Activated CD4-positive, CD25-positive, alpha-beta regulatory T cell treated with anti-CD3 and anti-CD28 coated beads, Interleukin-2, amount 50 U/mL, for 16 hours (primary cell): ENCODE measurements around the gene GIT1.
"Not testable (repeated sequence)": the region's sequence is repeated elsewhere in the genome, so short reads cannot be mapped to it uniquely, and the experiment has no call there.

ENCODE experiments used
- DNase-seq: peaks from one replicate; pipeline ENCODE4 v3.0.0-alpha.2; 2020; ENCODE audit warnings: low read depth, low spot score

The GIT1 gene

DNA sequence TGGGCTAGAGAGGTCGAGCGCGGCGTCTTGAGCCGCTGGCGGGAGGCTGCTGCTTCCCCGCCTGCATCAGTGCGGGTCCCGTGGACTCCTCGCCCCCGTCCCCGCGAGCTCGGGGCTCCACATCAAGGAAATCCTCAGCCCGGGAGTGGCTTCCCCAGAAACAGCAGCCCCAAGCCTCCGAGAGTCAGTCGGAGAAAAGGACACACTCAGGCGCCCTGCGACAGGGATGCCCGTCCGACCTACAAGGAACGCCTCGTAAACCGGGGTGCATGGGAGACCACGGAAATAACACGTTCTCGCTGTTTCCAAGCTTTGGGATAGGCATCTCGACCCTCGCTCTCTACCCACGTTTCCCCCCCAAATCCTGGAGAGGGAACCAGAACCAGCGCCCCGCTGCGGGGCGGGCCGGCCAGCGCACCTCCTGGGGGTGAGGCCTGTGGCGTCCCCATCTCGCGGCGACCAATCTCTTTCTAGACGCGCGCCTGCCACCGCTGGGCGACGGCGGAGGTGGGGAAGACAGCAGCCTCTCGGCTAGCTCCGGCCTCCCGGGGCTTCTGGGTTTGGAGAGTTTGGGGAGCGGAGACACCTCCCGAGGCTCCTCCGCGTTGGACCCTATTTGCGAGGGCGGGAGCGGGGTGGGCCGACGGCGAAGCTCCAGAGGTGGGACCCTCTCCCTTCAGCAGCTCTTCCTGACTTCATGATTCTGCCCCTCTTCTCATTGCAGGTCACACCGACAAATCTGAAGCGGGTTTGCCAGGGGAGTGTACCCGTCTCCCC, 21.7 kb downstream of the GIT1 start:
- DNase-seq = peak; percentile 57

DNA sequence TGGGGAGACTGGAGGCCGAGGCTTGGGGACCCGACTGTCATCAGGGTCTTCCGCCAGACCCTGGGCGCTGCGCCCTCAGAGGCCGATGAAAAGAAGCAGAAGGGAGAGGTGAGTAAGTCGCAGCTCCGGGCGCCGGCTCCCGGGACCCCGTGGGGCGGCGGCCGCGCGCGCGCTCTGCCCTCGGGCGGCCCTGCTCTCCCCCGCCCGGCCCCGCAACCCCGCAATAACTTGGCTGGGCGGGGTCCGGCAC, 22.2 kb downstream of the GIT1 start:
- no peak for DNase-seq

DNA sequence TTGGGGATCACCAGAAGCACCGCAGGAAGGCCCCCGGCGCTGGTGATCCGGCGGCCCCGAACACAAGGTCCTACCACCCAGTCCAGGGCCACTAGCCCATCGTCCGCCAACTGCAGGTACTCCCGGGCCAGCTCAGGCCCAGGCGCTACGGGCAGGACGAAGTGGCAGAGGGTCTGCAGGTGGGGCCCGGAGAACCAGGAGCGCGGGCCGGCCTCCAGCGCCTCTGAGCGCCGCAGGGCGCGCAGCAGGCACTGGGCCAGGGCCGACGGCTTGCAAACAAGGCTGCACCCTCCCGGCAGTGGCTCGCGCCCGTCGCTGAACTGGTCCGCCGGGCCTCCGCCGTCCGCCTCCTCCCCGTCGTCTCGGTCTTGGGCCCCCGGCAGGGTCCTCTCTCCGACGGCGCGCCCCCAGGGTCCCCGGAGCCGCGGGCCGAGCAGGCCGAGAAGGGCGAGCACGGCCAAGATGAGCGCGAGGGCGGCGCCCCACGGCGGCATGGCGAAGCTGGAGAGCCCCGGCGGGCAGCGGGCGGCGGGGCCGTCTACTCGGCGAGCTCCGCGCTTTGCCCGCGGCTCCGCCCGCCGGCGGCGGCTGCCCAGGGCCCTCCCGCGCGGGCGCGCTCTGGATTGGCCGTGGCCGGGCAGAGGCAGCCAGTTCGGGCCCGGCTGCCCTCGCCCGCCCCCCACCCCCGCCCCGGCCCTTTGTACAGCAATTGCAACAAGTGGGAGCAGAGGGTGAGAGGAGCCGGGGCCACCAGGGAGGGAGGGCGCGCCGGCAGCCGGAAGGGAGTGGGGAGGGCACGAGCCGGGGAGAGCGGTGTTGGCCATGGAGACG, 22.8 kb downstream of the GIT1 start, which contains the start of gene ABHD15:
TSS of gene ABHD15 (minus strand) at position 565 of the 831 bp plus-strand sequence. CDS start at position 494, 71 bp downstream.
- DNase-seq = no peak

DNA sequence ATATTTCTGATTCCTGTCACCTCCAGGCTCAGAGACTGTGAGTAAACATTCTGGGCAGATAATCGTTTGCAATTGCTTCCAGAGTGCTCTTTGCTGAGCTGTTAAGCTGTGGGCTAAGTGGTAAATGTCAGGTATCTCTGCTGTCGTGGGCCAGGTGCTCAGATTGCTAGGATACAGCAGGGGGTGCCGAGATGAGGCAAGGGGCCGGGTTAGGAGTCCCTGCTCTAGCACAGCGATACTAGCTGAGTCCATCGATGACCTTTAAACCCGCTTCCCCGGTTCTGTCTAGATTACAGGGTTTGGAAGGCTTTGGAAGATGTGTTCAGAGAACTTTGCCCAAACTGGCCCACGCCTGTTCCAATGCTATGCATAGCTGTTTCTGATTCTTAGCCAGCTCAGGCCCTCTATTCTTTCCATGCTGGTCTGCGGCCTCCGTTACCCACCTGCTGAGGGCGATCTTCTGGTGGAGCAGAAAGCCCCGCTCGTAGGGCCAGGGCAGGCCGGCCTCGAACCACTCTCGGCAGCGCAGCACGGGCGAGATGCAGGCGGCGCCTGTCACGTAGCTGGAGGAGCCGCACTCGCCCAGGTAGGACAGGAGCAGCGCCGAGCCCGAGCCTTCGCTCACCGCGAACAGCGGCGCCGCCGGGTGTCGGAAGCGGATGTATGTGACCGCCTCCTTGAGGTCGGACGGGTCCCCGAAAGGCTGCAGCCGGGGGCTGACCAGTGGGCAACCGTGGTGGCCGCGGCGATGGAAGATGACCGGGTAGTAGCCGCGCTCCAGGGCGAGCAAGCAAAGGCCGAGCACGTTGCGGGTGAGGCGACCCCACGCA, 23.6 kb downstream of the GIT1 start:
- DNase-seq = no peak

DNA sequence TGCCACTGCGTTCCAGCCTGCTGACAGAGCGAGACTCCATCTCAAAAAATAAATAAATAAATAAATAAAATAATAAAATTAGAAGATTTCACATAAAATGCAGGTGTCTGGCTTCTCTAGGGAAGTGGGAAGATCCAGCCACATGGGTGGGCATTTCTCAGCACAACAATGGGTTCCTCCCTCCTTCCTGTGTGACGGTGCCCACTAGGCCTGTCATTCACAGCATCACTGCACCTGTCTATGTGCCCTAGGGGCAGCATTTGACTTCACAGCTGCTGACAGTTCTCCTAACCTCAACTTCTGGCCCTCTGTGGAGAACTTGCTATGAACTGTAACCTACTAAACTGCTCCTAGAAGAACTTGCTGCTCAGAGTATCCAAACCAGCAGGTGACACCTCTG, 25.6 kb downstream of the GIT1 start:
- no peak for DNase-seq

DNA sequence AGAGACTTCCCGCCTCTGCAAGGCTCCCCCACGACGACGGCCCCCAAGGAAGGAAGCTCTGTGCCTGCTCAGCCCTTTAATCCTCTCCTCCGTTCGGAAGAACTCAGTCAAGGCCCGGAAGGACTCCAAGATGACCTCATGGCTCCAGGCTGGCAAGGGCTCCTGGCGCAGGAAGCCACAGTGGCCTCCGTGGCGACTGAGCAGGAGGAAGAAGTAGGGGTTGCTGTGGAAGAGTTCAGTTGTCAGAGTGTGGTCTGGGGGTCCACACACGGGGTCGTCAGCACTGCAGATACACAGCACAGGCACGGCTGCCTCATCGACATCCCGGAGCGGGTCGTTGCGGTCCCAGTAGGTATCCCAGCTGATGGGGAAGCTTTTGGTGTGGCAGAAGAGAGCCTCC, 26.8 kb downstream of the GIT1 start:
- no peak for DNase-seq

DNA sequence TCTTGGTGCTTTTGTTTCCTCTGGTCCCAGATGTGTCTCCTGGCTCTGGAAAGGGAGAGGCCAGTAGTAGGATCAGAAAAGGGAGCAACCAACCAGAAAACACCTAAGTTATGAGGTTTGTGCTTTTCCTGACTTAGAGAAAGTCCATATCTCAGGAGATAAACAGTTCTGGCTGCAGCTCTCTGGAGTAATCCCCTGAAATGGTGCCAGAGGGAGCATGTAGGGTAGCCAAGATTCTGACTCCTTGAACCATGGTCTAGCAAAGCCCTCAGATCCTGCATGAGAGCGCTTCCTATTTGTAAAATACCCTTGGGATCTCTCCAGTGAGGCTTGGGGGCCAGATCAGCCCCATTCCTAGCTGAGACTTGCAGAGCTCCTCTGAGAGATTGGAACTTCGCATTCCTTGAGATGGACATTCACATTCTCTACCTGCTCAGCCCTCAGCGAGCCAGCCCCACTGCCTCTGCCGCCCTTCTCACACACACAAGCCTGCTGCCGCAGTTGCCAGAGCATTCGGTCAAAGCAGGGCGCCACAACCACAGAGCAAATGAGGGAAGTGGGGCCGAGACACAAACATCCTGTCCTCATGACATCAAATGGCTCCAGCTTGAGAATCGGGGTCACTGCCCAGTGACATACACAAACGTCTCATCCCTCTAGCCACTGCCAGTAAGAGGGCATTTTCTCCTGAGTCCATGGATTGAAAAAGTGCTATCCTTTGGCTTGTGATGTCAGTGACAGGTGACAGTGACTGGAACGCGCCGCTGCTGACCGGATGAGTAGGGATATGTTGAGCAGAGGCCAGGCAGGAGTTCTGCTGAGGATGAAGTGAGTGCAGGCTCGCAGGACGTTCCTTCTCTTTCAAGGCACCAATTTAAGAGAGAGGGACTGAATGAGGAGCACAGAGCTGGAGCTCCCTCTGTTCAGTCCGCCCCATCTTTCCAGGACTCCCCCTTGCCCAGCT, 27.6 kb downstream of the GIT1 start:
- no peak for DNase-seq

DNA sequence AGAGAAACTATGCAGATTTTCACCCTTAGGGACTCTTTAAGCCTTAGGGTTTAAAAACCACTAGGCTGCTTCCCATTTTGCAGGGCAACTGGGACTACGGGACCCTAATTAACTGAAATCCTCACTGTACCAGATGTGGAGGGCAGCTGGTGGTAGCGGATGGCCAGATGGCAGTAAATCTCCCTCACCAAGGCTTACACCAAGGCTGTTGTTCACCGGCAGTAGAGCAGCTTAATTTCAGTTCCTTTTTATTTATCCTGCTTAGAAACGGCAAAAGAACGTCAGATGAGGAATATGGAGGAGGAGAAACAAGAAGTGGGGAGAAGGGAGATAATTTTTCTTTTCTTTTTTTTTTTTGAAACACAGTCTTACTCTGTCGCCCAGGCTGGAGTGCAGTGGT, 29.1 kb downstream of the GIT1 start:
- DNase-seq = no peak

DNA sequence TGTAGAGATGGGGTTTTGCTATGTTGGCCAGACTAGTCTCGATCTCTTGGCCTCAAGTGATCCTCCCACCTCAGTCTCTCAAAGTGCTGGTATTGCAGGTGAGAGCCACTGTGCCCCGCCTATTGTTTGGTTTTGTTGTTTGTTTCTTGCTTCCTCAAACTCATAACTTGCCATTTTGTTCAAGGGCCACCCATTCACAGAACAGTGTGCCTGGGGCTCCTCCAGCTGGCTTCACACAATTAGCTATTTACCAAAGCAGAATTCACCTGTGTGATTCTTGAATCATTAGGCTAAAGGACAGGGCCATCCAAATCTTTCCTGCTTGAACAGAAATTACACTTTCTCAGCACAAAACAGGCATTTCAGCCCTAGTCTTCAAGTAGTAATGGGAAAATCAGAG, 29.8 kb downstream of the GIT1 start:
- no peak for DNase-seq

DNA sequence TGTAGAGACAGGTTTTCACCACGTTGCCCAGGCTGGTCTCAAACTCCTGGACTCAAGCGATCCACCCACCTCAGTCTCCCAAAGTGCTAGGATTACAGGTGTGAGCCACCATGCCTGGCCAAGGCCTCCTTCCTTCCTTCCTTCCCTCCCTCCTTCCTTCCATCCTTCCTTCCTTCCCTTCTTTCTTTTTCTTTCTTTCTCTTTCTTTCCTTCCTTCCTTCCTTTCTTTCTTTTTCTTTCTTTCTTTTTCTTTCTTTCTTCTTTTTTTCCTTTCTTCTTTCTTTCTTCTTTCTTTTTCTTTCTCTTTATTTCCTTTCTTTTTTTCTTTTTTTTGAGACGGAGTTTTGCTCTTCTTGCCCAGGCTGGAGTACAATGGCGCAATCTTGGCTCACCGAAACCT, 31.3 kb downstream of the GIT1 start:
- DNase-seq = not testable (repeated sequence)

DNA sequence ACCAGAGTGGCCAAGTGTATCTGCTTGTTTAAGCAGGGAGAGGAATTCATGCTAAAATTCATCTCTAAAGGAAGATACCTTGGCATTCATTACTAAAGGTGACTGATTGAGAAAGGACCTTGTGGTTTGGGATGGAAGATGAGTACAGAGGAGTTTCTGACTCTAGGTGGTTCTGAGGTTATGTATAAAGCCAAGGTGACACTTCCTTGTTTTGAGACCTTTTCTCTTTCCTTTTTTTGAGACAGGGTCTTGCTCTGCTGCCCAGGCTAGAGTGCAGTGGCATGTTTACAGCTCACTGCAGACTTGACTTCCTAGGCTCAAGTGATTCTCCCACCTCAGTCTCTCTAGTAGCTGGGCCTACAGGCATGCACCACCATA, 31.7 kb downstream of the GIT1 start:
- DNase-seq = no peak

DNA sequence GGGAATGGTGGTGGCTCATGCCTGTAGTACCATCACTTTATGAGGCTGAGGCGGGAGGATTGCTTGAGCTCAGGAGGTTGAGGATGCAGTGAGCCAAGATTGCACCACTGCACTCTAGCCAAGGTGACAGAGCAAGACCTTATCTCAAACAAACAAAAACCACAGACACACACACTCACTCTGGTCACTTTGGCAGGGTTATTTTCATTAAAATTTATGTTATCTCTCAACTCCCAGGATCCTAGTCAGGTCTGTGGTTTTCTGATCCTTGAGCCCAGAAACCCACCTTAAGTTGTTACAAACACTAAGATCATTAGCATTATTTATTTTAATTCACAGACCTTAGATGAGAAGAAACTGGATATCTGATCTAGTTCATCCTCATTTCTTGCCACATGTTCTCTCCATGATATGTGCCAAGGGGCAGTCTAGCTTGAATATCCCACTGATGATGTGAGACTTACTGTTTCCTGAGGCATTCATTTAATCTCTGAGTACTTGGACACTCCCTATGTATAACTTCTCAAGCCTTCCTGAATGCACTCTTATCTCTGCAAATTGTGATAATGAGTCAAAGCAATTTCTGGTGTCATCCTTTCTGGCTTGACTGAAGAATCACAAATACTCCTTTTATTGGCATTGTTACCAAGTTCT, 32.2 kb downstream of the GIT1 start:
- no peak for DNase-seq

DNA sequence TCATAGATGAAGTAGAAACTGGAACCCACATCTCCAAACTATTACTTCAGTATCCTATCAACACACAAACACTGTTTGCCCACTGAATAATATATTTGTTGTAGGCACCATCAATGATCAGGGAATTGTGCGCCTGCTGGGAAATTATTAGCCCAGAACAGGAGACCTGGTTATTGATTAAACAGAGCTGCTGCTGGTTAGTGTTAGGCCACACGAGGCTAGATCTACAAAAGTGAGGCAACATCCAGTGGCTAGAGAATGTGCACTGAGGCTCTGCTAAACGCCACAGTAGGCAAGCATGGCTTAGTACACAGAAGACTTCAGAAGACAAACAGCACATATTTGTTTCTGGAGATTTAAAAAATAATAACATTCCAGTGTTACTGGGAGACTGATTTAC, 33.6 kb downstream of the GIT1 start:
- no peak for DNase-seq

DNA sequence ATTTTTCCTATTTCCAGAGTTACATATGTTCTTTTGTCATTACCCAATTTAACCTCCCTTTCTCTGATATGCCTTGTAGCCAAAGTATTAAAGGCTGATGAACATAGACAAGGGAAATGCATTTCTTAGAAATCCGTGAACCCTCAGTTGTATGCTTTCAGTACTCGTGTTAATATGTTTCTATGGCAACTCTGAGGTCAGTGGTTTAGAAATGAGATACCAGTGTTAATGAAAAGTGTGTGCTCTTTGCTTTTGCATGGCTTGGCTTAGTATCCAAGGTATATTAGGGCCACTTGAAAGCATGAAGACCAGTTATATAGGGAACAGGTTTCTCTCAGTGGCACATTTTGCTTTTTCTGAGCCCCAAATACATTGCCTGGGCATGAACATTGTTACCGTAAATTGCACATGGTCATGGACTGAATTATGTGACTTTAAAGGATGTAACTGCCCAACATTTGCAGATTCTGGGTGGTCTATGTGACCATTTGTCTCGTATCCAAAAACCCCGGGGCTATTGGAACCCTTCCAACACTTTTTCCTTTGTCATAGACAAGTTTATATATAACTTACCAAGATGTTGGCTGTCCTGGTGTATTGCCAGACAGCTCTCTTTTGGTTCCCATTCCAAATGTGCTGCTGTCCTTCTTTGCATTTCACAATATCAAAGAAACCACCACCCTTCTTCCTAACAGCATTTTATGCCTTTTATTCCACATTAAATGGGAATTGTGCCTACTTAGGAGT, 40.1 kb downstream of the GIT1 start:
- DNase-seq = no peak

DNA sequence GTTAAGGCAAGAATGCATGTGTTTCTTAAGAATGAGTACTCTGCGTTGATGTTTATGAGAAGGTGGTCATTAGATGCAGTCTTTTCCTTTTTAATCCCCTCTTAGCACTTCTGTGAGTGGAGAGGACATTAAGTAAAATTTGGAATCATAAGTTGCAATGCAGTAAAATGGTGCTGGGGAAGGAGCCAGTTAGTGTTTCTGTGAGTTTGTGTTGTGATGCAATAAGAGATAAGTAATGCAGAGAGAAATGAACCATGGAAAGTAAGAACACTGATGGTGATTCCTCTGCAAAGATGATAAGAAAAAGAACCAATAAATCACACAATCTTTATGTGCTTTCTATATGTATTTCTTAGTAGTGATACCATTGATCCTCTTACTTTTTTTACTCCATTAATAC, 42.6 kb downstream of the GIT1 start:
- no peak for DNase-seq

DNA sequence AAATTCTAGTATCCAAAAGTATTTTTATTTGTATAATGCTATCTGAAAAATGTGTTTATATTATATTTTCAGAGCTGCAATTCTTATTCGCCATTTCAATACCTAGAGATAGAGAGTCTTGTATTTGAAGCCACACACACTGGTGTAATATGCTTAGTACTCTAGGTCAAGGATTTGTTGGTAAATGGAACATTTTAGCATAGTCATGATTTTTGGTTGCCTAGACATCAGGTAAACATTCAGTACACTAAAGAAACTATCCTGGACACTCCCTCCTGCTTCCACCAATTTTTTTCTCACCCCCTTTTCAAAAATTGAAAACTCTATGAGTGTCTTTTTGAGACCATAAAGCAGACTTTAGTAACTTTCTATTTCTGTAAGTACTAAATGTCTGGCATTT, 43.4 kb downstream of the GIT1 start:
- no peak for DNase-seq

DNA sequence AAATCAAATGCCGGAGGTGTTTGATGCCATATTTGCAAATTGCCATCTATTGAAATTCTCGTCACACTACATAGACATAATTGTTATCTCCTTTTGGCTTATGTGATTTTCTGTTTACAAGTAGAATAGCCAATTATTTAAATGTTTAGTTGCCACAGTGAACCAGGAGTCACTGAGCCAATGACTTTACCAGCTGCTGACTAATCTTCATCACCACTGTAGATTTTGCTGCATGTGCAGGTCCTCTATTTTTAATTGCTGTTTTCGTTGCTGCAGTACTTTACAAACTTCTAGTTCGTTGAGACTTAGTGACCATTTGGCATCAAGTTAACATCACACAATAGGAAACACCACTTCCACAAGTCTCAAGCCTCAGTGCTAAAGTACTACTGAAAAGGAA, 45.4 kb downstream of the GIT1 start:
- no peak for DNase-seq

DNA sequence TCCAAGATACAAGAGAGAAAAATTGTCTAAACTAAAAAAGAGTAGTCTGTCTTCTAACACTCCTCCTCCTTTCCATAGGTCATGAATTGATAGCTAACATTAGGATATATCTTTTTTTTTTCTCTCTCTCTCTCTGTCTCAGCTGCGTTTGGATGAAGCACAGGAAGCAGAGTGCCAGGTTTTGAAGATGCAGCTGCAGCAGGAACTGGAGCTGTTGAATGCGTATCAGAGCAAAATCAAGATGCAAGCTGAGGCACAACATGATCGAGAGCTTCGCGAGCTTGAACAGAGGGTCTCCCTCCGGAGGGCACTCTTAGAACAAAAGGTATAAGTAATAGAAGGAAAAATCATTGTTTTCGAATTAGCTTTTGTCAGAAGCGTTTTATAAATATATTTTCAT, 55.5 kb downstream of the GIT1 start:
- no peak for DNase-seq

DNA sequence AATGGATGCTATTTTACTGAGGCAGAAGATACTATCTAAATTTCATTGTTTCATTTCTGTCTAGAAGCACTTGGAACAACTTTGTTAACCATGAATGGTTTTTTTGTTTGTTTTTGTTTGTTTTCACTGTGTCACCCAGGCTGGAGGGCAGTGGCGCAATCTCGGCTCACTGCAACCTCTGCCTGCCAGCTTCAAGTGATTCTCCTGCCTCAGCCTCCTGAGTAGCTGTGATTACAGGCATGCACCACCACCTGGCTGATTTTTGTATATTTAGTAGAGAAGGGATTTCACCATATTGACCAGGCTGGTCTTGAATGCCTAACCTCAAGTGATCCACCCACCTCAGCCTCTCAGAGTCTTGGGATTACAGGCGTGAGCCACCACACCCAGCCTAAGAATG, 63.1 kb downstream of the GIT1 start:
- no peak for DNase-seq

DNA sequence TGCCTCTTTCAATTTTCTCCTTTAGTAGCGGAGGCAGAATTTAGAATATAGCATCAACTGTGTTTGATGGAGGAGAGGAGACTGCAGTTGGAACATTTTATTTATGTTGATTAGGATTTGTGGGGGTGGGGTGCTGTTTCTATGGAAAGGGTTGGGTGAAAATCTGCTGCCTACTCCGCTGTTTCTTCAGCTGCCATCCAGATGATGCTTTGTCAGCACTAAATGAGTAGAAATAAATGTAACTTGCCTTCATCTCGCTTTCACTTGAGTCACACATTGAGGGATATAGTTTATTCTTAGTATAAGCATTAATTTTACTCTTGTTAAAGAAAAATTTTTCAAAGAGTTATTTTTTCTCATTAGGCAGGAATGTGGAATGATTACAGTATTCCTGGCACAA, 64.8 kb downstream of the GIT1 start:
- DNase-seq = no peak
